Stimulated activated CD4-positive, alpha-beta T cell treated with anti-CD3 and anti-CD28 coated beads, Interleukin-12 subunit alpha, Interleukin-12 subunit beta, amount 100 ng/mL, for 24 hours (primary cell): ENCODE measurements around the gene FLT3LG.
"Not testable (repeated sequence)": the region's sequence is repeated elsewhere in the genome, so short reads cannot be mapped to it uniquely, and the experiment has no call there.

Source experiments
- DNase-seq, 2 experiments: peaks; one replicate each; pipeline ENCODE4 v3.0.0-alpha.2; 2020; ENCODE audit warnings: low read depth in 2 of 2

Gene FLT3LG

GRCh38 chr19:49461656-49462055 is 12.4 kb upstream of the FLT3LG start:
- no peak for DNase-seq

GRCh38 chr19:49462492-49462891 is 11.5 kb upstream of the FLT3LG start:
- DNase-seq = no peak

GRCh38 chr19:49463960-49464740 is 9.9 kb upstream of the FLT3LG start:
- no peak for DNase-seq

- DNase-seq = no peak
Measured at GRCh38 chr19:49465371-49465770, 8.6 kb upstream of the FLT3LG start.

- DNase-seq = no peak
Measured at GRCh38 chr19:49468199-49468598, 5.8 kb upstream of the FLT3LG start.

GRCh38 chr19:49468746-49469447 is 5.1 kb upstream of the FLT3LG start:
- DNase-seq = peak in 1 of 2 experiments; percentile 66

GRCh38 chr19:49469828-49470614 is 4.0 kb upstream of the FLT3LG start:
- DNase-seq = peak in 1 of 2 experiments; percentile 72

- DNase-seq = no peak
Measured at GRCh38 chr19:49470615-49470978, 3.4 kb upstream of the FLT3LG start.

GRCh38 chr19:49472936-49473335 is 1.1 kb upstream of the FLT3LG start:
- DNase-seq = no peak

- not testable (repeated sequence) for DNase-seq
Measured at GRCh38 chr19:49473501-49473867, 531 bp upstream of the FLT3LG start.

GRCh38 chr19:49474542-49474924 is 518 bp downstream of the FLT3LG start:
- no peak for DNase-seq

GRCh38 chr19:49475191-49475917 is 1.3 kb downstream of the FLT3LG start:
- DNase-seq = no peak

- peak in 1 of 2 experiments; percentile 81 for DNase-seq
Measured at GRCh38 chr19:49475995-49476880, 2.2 kb downstream of the FLT3LG start.

- DNase-seq = no peak
Measured at GRCh38 chr19:49479975-49480628, 6.1 kb downstream of the FLT3LG start.

- DNase-seq = no peak
Measured at GRCh38 chr19:49481020-49481683, 7.1 kb downstream of the FLT3LG start.

GRCh38 chr19:49486232-49486631 is 12.2 kb downstream of the FLT3LG start:
- DNase-seq = no peak

GRCh38 chr19:49486710-49487276 is 12.8 kb downstream of the FLT3LG start:
- no peak for DNase-seq

- peak; percentile 99 to 100 for DNase-seq
Measured at GRCh38 chr19:49487277-49488045, 13.4 kb downstream of the FLT3LG start, which contains the start of gene RPL13A. TSS of gene RPL13A (plus strand) at chr19:49487608. CDS start at chr19:49487630, 22 bp downstream.
